ENCODE measurements around the gene VPS37C.

DNA sequence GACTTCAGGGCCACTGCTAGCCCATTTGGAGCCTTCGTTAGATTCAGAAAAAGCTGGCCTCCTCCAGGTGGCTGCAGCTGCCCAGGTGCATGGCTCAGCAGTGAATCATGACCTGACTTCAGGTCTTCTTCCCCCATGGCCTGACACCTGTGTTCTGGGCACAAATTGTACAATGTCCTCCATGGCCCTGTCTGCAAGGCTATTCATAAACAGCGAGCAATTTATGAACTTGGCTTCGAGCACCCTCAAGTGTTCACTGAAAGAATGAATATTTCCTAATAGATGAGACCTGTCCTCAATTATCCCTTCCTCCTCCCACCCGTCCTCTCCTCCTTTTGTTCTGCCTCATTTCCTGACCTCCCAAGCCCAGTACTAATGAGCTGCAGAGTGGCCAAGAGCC lies 12.2 kb upstream of the VPS37C start:
- no peak for TF ChIP-seq POLR2AphosphoS5 (IDR thresholded peaks at IDR 0.05; ENCODE audit: low read depth)
- TF ChIP-seq, protein P1, sequence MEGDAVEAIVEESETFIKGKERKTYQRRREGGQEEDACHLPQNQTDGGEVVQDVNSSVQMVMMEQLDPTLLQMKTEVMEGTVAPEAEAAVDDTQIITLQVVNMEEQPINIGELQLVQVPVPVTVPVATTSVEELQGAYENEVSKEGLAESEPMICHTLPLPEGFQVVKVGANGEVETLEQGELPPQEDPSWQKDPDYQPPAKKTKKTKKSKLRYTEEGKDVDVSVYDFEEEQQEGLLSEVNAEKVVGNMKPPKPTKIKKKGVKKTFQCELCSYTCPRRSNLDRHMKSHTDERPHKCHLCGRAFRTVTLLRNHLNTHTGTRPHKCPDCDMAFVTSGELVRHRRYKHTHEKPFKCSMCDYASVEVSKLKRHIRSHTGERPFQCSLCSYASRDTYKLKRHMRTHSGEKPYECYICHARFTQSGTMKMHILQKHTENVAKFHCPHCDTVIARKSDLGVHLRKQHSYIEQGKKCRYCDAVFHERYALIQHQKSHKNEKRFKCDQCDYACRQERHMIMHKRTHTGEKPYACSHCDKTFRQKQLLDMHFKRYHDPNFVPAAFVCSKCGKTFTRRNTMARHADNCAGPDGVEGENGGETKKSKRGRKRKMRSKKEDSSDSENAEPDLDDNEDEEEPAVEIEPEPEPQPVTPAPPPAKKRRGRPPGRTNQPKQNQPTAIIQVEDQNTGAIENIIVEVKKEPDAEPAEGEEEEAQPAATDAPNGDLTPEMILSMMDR (IDR thresholded peaks at IDR 0.05; ENCODE audit: insufficient read depth, low read length): no peak
- no peak for TF ChIP-seq GABPA (IDR thresholded peaks at IDR 0.05; ENCODE audit: low read depth)

Data from HL-60 (cell line).